OCI-LY3 (cell line): ENCODE results near the gene SERPING1.

Source experiments
- H2AFZ ChIP-seq: fragments of 200-600, 300-600 bp; shearing (Covaris generic); 2 replicates; pipeline ENCODE4 v1.6.0; 2014; ENCODE audit warnings: antibody characterized with exemption, low read depth, low read length
- H3K27ac ChIP-seq: fragments of 200-600, 300-600 bp; sonication (generic); 2 replicates; pipeline ENCODE4 v1.5.1; 2014; ENCODE audit warnings: mild to moderate bottlenecking, low read length, moderate library complexity, mixed read lengths
- H3K27me3 ChIP-seq: fragments of 200-600, 300-600 bp; sonication (generic); 2 replicates; pipeline ENCODE4 v1.6.1; 2014; ENCODE audit warnings: low read depth, low read length, mixed read lengths
- H3K36me3 ChIP-seq: fragments of 200-600, 300-600 bp; sonication (generic); replicated peaks from 2 replicates; pipeline ENCODE3; 2014; ENCODE audit warnings: low read depth, low read length, mixed read lengths
- H3K4me1 ChIP-seq: fragments of 300-600, 200-600 bp; sonication (generic); 2 replicates; pipeline ENCODE4 v1.6.1; 2014; ENCODE audit warnings: low read length, mixed read lengths
- H3K4me2 ChIP-seq: fragments of 200-600, 300-600 bp; sonication (generic); 2 replicates; pipeline ENCODE4 v1.6.1; 2014; ENCODE audit warnings: low read length, mixed read lengths
- H3K4me3 ChIP-seq: fragments of 300-600, 200-600 bp; sonication (generic); 2 replicates; pipeline ENCODE4 v1.5.1; 2014; ENCODE audit warnings: antibody characterized with exemption, mild to moderate bottlenecking, low read length, moderate library complexity
- H3K79me2 ChIP-seq: fragments of 300-600, 200-600 bp; shearing (Covaris generic); 2 replicates; pipeline ENCODE4 v1.6.1; 2014; ENCODE audit warnings: mild to moderate bottlenecking, low read length, mixed read lengths
- H3K9ac ChIP-seq: fragments of 300-600, 200-600 bp; shearing (Covaris generic); 2 replicates; pipeline ENCODE4 v1.6.0; 2014; ENCODE audit warnings: mild to moderate bottlenecking, low read length, moderate library complexity
- H3K9me3 ChIP-seq: fragments of 200-600, 300-600 bp; shearing (Covaris generic); 2 replicates; pipeline ENCODE4 v1.6.1; 2014; ENCODE audit warnings: low read length, mixed read lengths; ENCODE audit not compliant: insufficient read depth
- H4K20me1 ChIP-seq: fragments of 200-600, 300-600 bp; sonication (generic); 2 replicates; pipeline ENCODE4 v1.6.1; 2016; ENCODE audit warnings: low read length, mixed read lengths; ENCODE audit not compliant: insufficient read depth
- EZH2phosphoT487 ChIP-seq: fragments of 200-600 bp; shearing (Covaris generic); IDR thresholded peaks from 2 replicates; pipeline ENCODE4 v1.6.1; 2018; ENCODE audit warnings: antibody characterized with exemption, mixed run types, low read depth
- TF ChIP-seq, protein P1 (sequence below): fragments of 200-600, 300-600 bp; sonication (generic); IDR thresholded peaks from 2 replicates; pipeline ENCODE4 v1.5.1; 2014; ENCODE audit warnings: antibody characterized with exemption, low read length, low read depth

SERPING1 gene

DNA sequence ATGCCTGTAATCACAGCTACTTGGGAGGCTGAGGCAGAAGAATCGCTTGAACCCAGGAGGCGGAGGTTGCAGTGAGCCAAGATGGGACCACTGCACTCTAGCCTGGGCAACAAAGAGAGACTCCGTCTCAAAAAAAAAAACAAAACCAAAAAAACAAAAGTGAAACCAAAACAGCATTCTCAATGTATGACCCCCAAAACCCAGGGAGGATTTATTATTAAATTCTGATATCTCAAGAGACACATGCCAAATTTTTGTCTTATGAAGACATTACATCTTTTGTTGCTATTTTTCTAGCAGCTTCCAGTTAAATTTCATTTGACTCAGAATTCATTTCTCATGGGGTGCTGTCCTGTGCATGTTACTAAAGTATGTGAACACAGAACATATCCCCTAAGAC lies 55.2 kb downstream of the SERPING1 start:
- peaks cover 1% of the 10 kb centered on the region for H3K79me2 ChIP-seq
- H2AFZ ChIP-seq, result no peak overlapping the region
- H4K20me1 ChIP-seq, result no peaks in the 10 kb centered on the region
- H3K9me3 ChIP-seq, result no peaks in the 10 kb centered on the region
- no peak overlapping the region for H3K27ac ChIP-seq
- H3K4me1 ChIP-seq, result peaks cover 26% of the 10 kb centered on the region
- no peak overlapping the region for H3K9ac ChIP-seq
- H3K4me2 ChIP-seq, result no peak overlapping the region
- peaks cover 16% of the 10 kb centered on the region for H3K27me3 ChIP-seq
- no peaks in the 10 kb centered on the region for H3K36me3 ChIP-seq
- no peak overlapping the region for H3K4me3 ChIP-seq
- no peak for TF ChIP-seq EZH2phosphoT487
- TF ChIP-seq, protein P1, sequence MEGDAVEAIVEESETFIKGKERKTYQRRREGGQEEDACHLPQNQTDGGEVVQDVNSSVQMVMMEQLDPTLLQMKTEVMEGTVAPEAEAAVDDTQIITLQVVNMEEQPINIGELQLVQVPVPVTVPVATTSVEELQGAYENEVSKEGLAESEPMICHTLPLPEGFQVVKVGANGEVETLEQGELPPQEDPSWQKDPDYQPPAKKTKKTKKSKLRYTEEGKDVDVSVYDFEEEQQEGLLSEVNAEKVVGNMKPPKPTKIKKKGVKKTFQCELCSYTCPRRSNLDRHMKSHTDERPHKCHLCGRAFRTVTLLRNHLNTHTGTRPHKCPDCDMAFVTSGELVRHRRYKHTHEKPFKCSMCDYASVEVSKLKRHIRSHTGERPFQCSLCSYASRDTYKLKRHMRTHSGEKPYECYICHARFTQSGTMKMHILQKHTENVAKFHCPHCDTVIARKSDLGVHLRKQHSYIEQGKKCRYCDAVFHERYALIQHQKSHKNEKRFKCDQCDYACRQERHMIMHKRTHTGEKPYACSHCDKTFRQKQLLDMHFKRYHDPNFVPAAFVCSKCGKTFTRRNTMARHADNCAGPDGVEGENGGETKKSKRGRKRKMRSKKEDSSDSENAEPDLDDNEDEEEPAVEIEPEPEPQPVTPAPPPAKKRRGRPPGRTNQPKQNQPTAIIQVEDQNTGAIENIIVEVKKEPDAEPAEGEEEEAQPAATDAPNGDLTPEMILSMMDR, result no peak

DNA sequence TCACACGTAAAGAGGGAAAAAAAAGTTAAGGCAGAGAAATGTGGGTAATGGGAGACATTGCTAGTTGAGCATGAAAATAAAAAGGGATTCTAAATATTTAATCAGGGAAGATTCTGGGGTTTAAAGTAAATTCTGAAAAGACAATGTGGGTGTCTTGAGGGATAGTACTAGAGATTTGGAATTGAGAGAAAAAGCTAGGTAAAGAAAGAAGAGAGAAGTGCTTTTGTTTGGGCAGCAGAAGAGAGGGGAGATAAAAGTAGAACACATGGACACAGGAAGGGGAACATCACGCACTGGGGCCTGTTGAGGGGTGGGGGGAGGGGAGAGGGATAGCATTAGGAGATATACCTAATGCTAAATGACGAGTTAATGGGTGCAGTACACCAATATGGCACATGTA lies 55.7 kb downstream of the SERPING1 start:
- no peaks in the 10 kb centered on the region for H4K20me1 ChIP-seq
- no peak overlapping the region for H3K4me3 ChIP-seq
- peaks cover 6% of the 10 kb centered on the region for H3K79me2 ChIP-seq
- no peak overlapping the region for H3K4me2 ChIP-seq
- no peak overlapping the region for H3K9ac ChIP-seq
- H3K27ac ChIP-seq, result no peak overlapping the region
- peaks cover 11% of the 10 kb centered on the region for H3K27me3 ChIP-seq
- no peak for TF ChIP-seq EZH2phosphoT487
- TF ChIP-seq, protein P1, result no peak
- no peaks in the 10 kb centered on the region for H3K36me3 ChIP-seq
- H3K4me1 ChIP-seq, result peaks cover 22% of the 10 kb centered on the region
- no peak overlapping the region for H2AFZ ChIP-seq
- H3K9me3 ChIP-seq, result no peaks in the 10 kb centered on the region

DNA sequence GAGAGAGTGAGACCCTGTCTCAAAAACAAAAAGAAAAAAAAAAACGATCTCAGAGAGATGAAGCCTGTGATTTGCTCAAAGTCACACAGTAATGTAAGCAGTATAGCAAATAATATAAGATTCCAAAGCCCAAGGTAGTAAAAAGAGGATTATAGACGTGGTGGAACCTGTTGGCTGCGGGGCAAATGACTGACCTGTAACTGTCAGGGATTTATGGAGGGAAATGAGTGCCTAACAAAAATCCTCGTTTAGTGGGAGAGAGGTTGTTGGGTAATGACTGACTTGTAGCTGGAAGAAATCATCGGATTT lies 59.4 kb downstream of the SERPING1 start:
- Histone ChIP-seq H3K4me2 (peak overlapping the region; percentile 78), H3K4me1 (peaks cover 8% of the 10 kb centered on the region; the same call in 1 of the 2 replicates), H3K27ac (no peak overlapping the region), H3K79me2 (peaks cover 22% of the 10 kb centered on the region), H3K4me3 (peak overlapping the region; percentile 90), H3K9me3 (no peaks in the 10 kb centered on the region), H3K36me3 (peaks cover 23% of the 10 kb centered on the region), H3K9ac (peak overlapping the region; percentile 65), H2AFZ (peak overlapping the region; percentile 91), H3K27me3 (no peaks in the 10 kb centered on the region), H4K20me1 (no peaks in the 10 kb centered on the region)
- TF ChIP-seq, protein P1, result no peak
- no peak for TF ChIP-seq EZH2phosphoT487

DNA sequence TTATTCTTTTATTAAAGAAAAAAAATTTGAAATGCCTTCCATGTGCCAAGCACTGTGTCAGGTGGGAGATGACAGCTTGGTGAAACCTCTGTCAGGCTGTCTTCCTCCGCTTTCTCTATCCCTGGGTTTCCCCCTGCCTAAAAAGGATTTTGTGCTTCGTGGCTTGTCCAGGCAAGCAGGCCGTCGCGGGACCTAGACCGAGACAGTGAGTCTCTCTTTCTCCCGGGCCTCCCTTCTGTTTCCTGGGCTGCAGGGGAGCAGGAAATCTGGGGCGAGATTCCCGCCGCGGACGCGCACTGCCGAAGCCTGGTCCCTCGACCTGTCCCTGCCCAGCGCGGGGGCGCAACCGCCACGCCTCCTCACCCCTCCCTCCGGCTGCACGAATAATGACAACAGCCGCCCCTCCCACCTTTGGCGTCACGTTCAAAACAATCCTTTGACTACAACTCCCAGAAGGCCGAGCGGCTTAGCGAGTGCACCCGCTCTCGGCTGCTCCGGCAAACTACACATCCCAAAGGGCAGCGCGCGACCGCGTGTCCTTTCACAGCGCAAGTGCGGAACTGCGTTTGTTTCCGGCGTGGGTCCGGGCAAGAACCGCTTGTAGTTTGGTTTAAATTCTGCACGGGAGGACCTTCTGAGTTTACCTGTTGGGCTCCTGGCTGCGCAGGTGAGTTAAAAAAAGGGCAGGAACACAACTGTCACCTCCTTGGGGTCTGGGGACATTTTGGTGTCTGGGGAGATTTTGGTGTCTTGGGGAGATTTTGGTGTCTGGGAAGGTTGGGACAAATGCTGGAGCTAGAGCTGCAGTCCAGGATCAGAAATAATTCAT lies 59.9 kb downstream of the SERPING1 start, which contains the start of gene CLP1:
TSS of gene CLP1 (plus strand) at position 569 of the 829 bp plus-strand sequence. CDS start 1,715 bp downstream, outside the sequence.
- no peak for TF ChIP-seq EZH2phosphoT487
- Histone ChIP-seq H3K9me3 (no peaks in the 10 kb centered on the region), H3K4me1 (peaks cover 8% of the 10 kb centered on the region; the same call in 1 of the 2 replicates), H3K27me3 (no peaks in the 10 kb centered on the region), H4K20me1 (no peaks in the 10 kb centered on the region), H2AFZ (peak within 1 kb of the TSS; percentile 91), H3K27ac (peak within 1 kb of the TSS; percentile 21), H3K36me3 (peaks cover 24% of the 10 kb centered on the region), H3K4me3 (peak within 1 kb of the TSS; percentile 90), H3K9ac (peak within 1 kb of the TSS; percentile 82), H3K79me2 (peaks cover 22% of the 10 kb centered on the region), H3K4me2 (peak within 1 kb of the TSS; percentile 87)
